GM23338 (cell line): Measurements from ENCODE around the gene PIK3R5. TPM values are rescaled to one million over a fixed set of nuclear protein-coding genes. Genes with fewer than 3 reads are reported as not detected.

Experiments
- ATAC-seq: fragments of 200-7000 bp; cut with Tn5 transposase; 3 replicates; pipeline ENCODE4 v1.9.1; 2020
- DNase-seq: peaks from one replicate; pipeline ENCODE4 v3.0.0-alpha.2; 2015; ENCODE audit warnings: low spot score
- H2AFZ ChIP-seq: fragments of 200-600 bp; sonication (generic); 2 replicates; pipeline ENCODE4 v1.8.0; 2016; ENCODE audit warnings: antibody characterized with exemption, mild to moderate bottlenecking, moderate library complexity
- H3F3A ChIP-seq: fragments of 200-600 bp; sonication (generic); replicated peaks from 2 replicates; pipeline ENCODE4 v1.8.0; 2017; ENCODE audit warnings: antibody characterized with exemption, mixed run types, low read depth
- H3K27ac ChIP-seq: fragments of 200-600 bp; sonication (generic); 2 replicates; pipeline ENCODE4 v1.6.1; 2016; ENCODE audit warnings: low read depth
- H3K27me3 ChIP-seq: fragments of 200-600 bp; sonication (generic); 2 replicates; pipeline ENCODE4 v1.8.0; 2016; ENCODE audit warnings: mild to moderate bottlenecking, mixed run types, moderate library complexity; ENCODE audit not compliant: insufficient read depth
- H3K36me3 ChIP-seq: fragments of 200-600 bp; sonication (generic); 2 replicates; pipeline ENCODE4 v1.8.0; 2016; ENCODE audit warnings: mild to moderate bottlenecking; ENCODE audit not compliant: insufficient read depth
- H3K4me1 ChIP-seq: fragments of 200-600 bp; sonication (generic); 2 replicates; pipeline ENCODE4 v1.8.0; 2016; ENCODE audit warnings: mild to moderate bottlenecking, moderate library complexity; ENCODE audit not compliant: insufficient read depth
- H3K4me2 ChIP-seq: fragments of 200-600 bp; sonication (generic); 2 replicates; pipeline ENCODE4 v1.7.1; 2017; ENCODE audit warnings: mixed run types
- H3K4me3 ChIP-seq: fragments of 200-600 bp; sonication (generic); 2 replicates; pipeline ENCODE4 v1.6.1; 2016; ENCODE audit warnings: mixed run types
- H3K79me2 ChIP-seq: fragments of 200-600 bp; sonication (generic); replicated peaks from 2 replicates; pipeline ENCODE4 v1.8.0; 2017; ENCODE audit warnings: mild to moderate bottlenecking; ENCODE audit not compliant: insufficient read depth
- H3K9me2 ChIP-seq: fragments of 200-600 bp; sonication (generic); 2 replicates; pipeline ENCODE4 v1.8.0; 2017; ENCODE audit not compliant: insufficient read depth
- H4K20me1 ChIP-seq: fragments of 200-600 bp; sonication (generic); replicated peaks from 2 replicates; pipeline ENCODE4 v1.8.0; 2017; ENCODE audit warnings: mild to moderate bottlenecking; ENCODE audit not compliant: insufficient read depth
- H3K27ac Mint-ChIP-seq: 2 replicates; pipeline ENCODE4 v1.8.0; 2020; ENCODE audit warnings: inconsistent platforms, mild to moderate bottlenecking, moderate library complexity, mixed read lengths
- H3K27me3 Mint-ChIP-seq: 3 replicates; pipeline ENCODE4 v1.8.0; 2022; ENCODE audit warnings: low read depth, mild to moderate bottlenecking, moderate library complexity, mixed read lengths, inconsistent platforms; ENCODE audit not compliant: insufficient read depth, poor library complexity
- H3K36me3 Mint-ChIP-seq: 3 replicates; pipeline ENCODE4 v1.8.0; 2021; ENCODE audit warnings: low read depth, mild to moderate bottlenecking, inconsistent platforms, moderate library complexity, mixed read lengths
- H3K4me1 Mint-ChIP-seq: 3 replicates; pipeline ENCODE4 v1.8.0; 2020; ENCODE audit warnings: mild to moderate bottlenecking, inconsistent platforms, mixed read lengths
- H3K4me3 Mint-ChIP-seq: 3 replicates; pipeline ENCODE4 v1.8.0; 2021; ENCODE audit warnings: moderate library complexity, mild to moderate bottlenecking, inconsistent platforms, mixed read lengths
- H3K9me3 Mint-ChIP-seq: 3 replicates; pipeline ENCODE4 v1.8.0; 2020; ENCODE audit warnings: moderate library complexity, mild to moderate bottlenecking, inconsistent platforms, mixed read lengths
- CREB1 ChIP-seq: fragments of 250-450 bp; sonication (Bioruptor Pico); IDR thresholded peaks from 2 replicates; pipeline ENCODE4 v1.5.0; 2020; ENCODE audit warnings: low read depth, mild to moderate bottlenecking, moderate library complexity
- ETS1 ChIP-seq: IDR thresholded peaks from 2 replicates; pipeline ENCODE4 v1.6.1; 2016; ENCODE audit warnings: antibody characterized with exemption
- EZH2 ChIP-seq: fragments of 200-600 bp; sonication (generic); IDR thresholded peaks from one replicate; pipeline ENCODE4 v1.8.0; 2017; ENCODE audit warnings: antibody characterized with exemption, mild to moderate bottlenecking, low read depth; ENCODE audit not compliant: unreplicated experiment
- EZH2phosphoT487 ChIP-seq: fragments of 200-600 bp; sonication (generic); IDR thresholded peaks from one replicate; pipeline ENCODE4 v1.8.1; 2018; ENCODE audit warnings: antibody characterized with exemption; ENCODE audit not compliant: unreplicated experiment
- NANOG ChIP-seq: IDR thresholded peaks from 2 replicates; pipeline ENCODE4 v1.6.1; 2016; ENCODE audit warnings: antibody characterized with exemption, borderline replicate concordance
- STAT1 ChIP-seq: IDR thresholded peaks from one replicate; pipeline ENCODE4 v1.6.1; 2016; ENCODE audit warnings: antibody characterized with exemption; ENCODE audit not compliant: unreplicated experiment
- ZNF114 ChIP-seq: fragments of 250-450 bp; sonication (Bioruptor Pico); IDR thresholded peaks from 2 replicates; pipeline ENCODE4 v1.5.0; 2020; ENCODE audit warnings: mild to moderate bottlenecking, moderate library complexity
- ZNF331 ChIP-seq: fragments of 250-450 bp; sonication (Bioruptor Pico); IDR thresholded peaks from 2 replicates; pipeline ENCODE4 v1.5.0; 2020; ENCODE audit warnings: low read depth, mild to moderate bottlenecking, moderate library complexity
- polyA plus RNA-seq: library from polyadenylated mRNA; unstranded; fragments of >200 nt; fragmentation: Nextera tagmentation; extraction: Ambion mirVana; gene quantifications from 2 replicates; pipeline ENCODE4 v1.2.1, GENCODE V29; 2016
- total RNA-seq: library from RNA; depleted of rRNA; stranded (reverse); fragments of >200 nt; shearing (Covaris generic); gene quantifications from 2 replicates; pipeline ENCODE4 v1.2.3, GENCODE V29; 2014
- TF ChIP-seq, protein P1 (sequence below): IDR thresholded peaks from one replicate; pipeline ENCODE4 v1.6.1; 2018; ENCODE audit warnings: antibody characterized with exemption; ENCODE audit not compliant: unreplicated experiment

PIK3R5 gene
- total and polyA plus RNA-seq, 2 experiments from 2014 or later: 1.7 to 9.4 TPM

DNA sequence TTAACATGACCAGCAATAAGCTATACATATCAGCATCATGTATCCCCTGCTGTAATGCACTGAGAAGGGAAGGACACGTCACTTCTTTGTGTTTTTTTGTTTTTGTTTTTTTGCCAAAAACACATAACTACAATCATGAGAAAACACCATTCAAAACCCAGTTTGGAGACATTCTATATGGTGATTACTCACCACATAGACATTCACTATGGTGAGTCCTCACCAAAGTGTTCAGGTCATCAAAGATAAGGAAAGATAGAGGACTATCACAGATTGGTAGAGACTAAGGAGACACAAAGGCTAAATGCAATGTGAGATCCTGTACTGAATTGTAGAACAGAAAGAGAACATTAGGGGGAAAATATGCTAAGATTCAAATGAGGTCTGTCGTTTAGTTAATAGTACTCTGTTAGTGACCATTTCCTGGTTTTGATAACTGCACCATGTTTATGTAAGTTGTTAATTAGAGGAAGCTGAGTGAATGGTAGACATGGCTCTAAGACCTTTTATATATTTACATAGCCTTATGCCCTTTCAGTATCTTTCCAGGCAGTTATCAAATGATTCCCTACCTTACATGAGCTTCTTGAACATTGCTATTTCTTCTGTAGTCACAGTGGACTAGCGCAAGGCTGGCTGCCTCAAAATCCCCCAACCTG, 46.6 kb downstream of the PIK3R5 start (continued):
- TF ChIP-seq EZH2phosphoT487 (no peak), ZNF331 (CRISPR knock-in tag) (no peak), ETS1 (no peak)

GRCh38 chr17:8916466-8916865, 49.0 kb downstream of the PIK3R5 start:
- Mint-ChIP-seq H3K27ac (no peak overlapping the region), H3K9me3 (peaks cover 17% of the 10 kb centered on the region), H3K4me3 (no peak overlapping the region), H3K36me3 (peaks cover 9% of the 10 kb centered on the region), H3K4me1 (no peaks in the 10 kb centered on the region), H3K27me3 (peaks cover 9% of the 10 kb centered on the region)
- H3F3A ChIP-seq: no peaks in the 10 kb centered on the region
- no peak for TF ChIP-seq EZH2
- TF ChIP-seq NANOG: no peak
- TF ChIP-seq CREB1 (CRISPR knock-in tag): no peak
- TF ChIP-seq STAT1: no peak
- no peak for TF ChIP-seq ZNF331 (CRISPR knock-in tag)
- TF ChIP-seq ETS1: no peak
- TF ChIP-seq, protein P1, sequence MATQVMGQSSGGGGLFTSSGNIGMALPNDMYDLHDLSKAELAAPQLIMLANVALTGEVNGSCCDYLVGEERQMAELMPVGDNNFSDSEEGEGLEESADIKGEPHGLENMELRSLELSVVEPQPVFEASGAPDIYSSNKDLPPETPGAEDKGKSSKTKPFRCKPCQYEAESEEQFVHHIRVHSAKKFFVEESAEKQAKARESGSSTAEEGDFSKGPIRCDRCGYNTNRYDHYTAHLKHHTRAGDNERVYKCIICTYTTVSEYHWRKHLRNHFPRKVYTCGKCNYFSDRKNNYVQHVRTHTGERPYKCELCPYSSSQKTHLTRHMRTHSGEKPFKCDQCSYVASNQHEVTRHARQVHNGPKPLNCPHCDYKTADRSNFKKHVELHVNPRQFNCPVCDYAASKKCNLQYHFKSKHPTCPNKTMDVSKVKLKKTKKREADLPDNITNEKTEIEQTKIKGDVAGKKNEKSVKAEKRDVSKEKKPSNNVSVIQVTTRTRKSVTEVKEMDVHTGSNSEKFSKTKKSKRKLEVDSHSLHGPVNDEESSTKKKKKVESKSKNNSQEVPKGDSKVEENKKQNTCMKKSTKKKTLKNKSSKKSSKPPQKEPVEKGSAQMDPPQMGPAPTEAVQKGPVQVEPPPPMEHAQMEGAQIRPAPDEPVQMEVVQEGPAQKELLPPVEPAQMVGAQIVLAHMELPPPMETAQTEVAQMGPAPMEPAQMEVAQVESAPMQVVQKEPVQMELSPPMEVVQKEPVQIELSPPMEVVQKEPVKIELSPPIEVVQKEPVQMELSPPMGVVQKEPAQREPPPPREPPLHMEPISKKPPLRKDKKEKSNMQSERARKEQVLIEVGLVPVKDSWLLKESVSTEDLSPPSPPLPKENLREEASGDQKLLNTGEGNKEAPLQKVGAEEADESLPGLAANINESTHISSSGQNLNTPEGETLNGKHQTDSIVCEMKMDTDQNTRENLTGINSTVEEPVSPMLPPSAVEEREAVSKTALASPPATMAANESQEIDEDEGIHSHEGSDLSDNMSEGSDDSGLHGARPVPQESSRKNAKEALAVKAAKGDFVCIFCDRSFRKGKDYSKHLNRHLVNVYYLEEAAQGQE: no peak
- TF ChIP-seq ZNF114 (CRISPR knock-in tag): no peak
- ATAC-seq (no peak), DNase-seq (no peak)
- H3K27me3 ChIP-seq: no peaks in the 10 kb centered on the region
- no peaks in the 10 kb centered on the region for H3K79me2 ChIP-seq
- H4K20me1 ChIP-seq: no peaks in the 10 kb centered on the region
- H2AFZ ChIP-seq: no peak overlapping the region
- H3K27ac ChIP-seq: no peak overlapping the region
- no peaks in the 10 kb centered on the region for H3K36me3 ChIP-seq
- peaks cover 4% of the 10 kb centered on the region; the same call in 1 of the 2 replicates for H3K9me2 ChIP-seq
- H3K4me1 ChIP-seq: no peaks in the 10 kb centered on the region
- H3K4me2 ChIP-seq: no peak overlapping the region
- H3K4me3 ChIP-seq: no peak overlapping the region
